Fibroblast of skin of right quadriceps (primary cell): ENCODE measurements around the gene RAI2.

Experiments
- DNase-seq: peaks from one replicate; pipeline ENCODE4 v3.0.0-alpha.2; 2013

RAI2 gene

DNA sequence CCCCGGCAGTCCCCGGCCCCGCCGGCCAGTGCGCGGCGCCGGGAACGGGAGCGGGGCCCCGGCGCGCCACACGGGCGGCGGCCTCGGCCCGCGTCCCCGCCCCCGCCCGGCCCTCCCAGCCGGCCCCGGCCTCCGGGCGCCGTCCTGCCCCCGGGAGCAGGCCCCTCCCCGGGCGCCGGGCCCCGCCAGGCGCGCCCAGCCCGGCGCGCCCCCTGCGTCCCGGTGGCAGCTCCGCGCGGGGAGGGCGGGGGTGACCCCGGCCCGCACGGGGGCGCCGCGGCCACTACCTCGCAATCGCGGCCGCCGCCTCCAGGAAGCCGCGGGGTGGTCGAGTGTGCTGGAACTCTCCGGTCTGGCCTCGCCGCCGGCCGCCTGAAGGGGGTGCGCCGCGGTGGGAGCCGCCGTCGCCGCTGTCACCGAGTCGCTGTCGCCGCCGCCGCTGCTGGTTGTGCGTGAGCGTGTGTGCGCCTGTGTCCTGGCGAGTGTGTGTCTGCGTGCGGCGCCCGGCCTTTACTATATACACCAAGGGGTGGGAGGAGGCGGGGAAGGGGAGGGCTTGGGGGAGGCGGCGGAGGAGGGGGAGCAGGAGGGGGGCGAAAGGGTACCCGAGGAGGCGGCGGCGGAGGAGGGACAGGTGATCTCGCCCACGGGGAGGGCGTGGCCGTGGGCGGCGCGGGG lies at the start of gene RAI2:
Gene RAI2 (minus strand): TSS at position 488 of the 678 bp plus-strand sequence. CDS start 59,288 bp downstream, outside the sequence.
- DNase-seq = no peak

DNA sequence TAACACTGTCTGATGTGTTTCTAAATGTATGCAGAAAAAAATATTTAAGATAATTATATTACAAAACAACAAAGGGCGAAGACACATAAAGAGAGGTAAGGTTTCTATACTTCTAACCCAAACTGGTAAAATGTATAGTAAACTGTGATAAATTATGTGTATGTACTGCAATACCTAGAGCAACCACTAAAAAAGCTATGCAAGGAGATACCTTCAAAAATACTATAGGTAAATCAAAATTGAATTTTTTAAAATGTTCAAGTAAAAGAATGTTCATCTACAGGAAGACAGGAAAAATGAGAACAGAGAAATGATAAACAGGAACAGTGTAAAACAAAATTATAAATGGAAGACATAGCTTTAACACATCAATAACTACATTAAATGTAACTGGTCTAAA lies 27.3 kb upstream of the RAI2 start:
- no peak for DNase-seq

DNA sequence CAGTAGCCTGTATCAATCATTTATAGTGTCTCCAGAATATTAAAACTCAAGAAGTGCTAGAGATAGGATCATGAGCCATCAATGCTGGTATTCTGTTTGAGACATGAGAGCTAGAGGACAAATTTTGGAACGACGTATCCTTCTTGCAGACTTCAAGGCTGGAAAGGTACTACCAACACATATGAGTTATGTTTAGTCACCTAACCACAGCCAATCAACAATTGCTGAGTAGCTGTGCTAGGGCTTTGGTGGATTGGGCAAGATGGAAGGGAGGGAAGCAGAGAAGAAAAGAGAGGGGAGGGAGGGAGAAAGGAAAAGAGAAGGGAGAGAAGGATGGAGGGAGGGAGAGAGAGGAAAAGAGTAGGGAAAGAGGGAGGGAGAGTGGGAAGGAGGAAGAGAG lies 21.6 kb upstream of the RAI2 start:
- DNase-seq = no peak

GRCh38 chrX:17878028-17878670 lies 17.1 kb upstream of the RAI2 start:
- DNase-seq = no peak

DNA sequence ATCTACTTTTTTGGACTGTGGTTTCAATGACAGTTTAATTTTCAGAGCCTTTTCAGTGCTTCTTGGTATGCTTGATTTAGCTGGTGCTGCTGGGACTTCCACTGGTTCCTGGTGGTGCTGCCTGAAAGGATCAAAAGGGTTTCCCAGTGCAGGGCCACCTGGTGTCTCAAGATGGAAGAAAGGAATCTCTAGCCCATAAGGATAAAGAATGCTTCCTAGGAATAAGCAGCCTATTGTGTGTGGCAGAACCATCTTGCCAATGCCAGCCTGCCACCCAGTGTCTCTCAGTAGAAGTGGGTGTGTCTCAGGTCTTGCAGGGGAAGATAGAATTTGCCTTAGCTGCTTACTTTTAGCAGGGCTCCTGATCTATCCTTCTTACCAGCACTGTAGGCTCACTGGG lies 15.0 kb upstream of the RAI2 start:
- DNase-seq = no peak

GRCh38 chrX:17869580-17869979 lies 8.5 kb upstream of the RAI2 start:
- DNase-seq = no peak

DNA sequence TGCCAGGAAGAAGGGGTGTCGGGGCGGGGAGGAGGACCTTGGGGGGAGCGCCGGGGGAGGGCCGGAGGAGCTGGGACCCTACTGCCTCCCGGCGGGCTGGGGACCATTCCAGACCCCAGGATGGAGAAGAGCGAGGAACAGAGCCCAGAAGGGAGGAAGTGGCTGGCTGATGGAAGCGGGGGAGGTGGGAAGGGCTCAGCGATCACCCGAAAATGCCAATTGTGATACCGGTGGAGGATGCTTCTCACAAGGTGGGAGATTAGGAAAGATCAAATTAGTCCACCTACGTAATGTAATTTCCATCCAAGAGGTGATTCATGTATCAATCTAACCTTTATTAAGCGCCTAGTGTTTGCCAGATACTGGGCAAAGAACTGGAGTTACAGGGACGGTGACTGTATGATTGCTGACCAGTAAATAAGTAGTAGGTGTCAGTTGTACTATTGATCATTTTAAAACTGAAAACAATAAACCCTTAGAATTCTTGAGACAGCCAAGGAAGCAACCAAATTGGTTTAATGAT lies 452 bp upstream of the RAI2 start:
- DNase-seq = no peak

- DNase-seq = no peak
Measured at GRCh38 chrX:17860179-17860780, 818 bp downstream of the RAI2 start.

DNA sequence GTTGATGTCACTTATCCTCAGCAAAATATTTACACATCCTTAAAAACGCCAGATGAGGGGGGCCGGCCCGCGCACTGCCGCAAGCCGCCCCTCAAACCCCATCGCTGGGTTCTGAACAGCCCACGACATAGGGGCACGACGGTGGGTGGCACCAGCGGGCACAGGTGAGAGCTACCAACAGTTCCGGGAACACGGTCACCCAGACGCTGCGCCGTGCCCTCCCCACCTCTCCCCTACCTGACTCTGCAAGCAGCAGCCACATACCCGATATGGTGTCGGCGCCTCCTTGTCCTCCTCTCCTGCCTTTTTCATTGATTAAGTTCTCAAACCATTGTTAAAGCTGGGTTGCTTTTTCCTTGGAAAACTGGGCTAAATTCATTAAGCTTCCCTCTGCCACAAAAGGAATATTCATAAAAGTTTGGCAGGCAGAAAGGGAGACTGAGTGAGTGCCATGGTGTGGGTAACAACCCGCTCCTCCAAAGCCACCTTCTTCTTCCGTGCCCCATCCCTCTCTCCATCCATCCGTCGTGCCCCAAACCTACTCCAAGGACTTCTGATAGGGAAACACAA lies 1.4 kb downstream of the RAI2 start:
- no peak for DNase-seq

DNA sequence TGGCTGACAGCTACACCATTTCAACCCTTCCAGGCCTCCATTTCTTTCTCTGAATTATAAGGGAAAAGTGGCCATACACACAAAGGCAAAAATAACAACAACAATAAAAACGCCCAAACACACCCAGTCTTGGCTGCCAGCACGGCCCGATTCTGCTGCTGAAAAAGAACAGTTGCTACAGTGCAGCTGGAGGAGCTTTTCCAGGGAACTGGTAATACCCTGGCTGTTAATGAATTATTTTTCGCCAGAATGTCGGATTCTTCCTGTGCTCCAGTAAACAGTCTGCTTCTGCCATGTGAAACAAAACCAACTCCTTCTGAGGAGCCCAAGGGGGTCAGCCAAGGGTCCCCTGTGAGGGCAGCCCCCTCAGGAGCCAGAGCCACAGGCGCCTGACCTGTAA lies 6.6 kb downstream of the RAI2 start:
- DNase-seq = no peak

GRCh38 chrX:17854069-17854468 lies 7.0 kb downstream of the RAI2 start:
- DNase-seq = no peak

DNA sequence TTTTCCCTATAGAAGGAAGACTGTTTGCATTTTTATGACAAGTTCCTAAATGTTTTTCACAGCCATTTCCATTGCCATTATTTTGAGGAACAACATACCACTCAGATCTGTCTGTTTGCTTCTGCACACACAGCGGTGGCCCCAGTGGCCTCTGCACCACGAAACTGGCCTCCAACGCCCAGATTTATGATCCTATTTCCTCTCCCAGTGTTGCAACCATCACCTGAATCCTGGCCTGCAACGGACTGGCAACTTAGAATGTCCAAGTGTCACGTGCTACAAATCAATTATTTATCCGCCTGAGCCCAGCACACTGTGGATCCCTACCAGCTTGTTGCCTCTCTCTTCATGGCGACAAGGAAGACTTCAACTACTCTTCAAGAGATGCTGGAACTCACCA lies 9.2 kb downstream of the RAI2 start:
- no peak for DNase-seq

- no peak for DNase-seq
Measured at GRCh38 chrX:17848545-17849265, 12.4 kb downstream of the RAI2 start.

DNA sequence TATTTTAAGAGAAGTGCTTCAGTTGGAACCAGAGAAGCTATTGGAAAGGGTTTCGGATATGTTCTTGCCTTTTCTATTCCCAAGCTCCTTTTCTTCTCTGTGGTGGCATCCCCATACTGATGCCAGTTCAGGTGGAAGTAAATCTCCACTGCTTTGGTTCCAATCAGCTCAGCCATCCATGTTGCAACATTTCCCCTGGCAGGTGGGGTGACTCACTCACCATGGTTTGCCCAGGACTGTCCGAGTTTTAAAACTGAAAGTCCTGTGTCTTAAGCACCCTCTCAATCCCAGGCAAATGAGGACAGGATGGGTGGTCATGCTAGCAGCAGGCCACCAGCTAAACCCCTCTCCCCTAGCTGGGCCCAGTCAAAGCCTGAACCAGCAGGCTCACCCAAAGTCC lies 15.1 kb downstream of the RAI2 start:
- DNase-seq = no peak

DNA sequence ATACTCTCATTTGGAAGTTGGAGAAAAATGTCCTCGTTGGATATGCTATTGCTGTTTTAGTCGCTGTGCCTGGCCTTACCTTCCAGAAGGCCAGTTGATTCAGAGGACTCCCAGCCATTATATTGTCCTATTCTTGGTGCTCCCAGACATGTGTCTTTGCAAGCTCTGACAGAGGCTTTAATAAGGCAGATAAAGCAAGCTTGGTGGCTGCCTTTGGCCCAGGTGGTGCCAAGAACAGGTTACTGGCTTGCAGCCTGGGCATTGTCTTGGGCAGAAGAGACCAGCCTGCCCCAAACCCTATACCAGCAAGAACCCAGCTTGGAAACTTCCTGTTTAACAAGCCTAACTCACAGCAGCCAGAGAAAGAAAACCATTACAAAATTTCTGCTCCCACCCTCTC lies 16.9 kb downstream of the RAI2 start:
- no peak for DNase-seq

- DNase-seq = no peak
Measured at GRCh38 chrX:17842769-17843525, 18.2 kb downstream of the RAI2 start.

DNA sequence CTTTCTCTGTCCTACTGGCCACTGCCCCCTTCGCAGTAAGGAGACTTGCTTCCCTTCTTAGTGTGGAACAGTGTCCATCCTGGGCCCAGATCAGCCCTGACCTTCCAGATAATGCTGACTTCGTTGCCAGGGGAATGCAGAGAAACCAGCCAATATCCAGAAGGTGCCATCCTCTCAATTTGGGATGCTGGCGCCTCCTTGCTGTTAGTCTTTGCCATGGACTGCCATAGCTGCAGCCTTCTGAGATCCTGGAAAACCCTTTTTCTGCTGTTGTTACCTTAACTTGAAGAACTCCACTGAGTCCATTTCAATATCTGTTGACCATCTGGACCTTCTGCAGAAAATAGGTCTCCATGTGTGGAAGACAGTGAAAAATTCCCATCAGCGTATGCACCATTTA lies 21.8 kb downstream of the RAI2 start:
- no peak for DNase-seq

DNA sequence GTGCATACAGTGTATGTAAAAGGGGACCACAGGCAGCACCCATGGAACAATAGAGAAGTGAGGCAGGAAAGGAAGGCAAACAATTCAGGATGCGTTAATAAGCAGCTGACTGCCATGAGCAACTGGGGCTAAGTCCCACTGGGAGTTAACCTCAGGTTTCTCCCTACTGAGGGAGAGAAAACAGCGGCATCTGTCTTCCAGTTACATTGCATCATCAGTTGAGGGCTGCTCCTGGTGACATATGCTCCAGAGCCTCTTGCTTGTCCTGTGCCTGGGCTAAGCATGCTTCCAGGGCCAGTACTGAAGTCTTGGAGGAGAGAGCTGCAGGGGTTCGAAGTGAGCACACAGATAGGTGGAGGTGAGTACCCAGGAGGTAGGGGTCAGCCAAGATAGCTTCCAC lies 24.3 kb downstream of the RAI2 start:
- no peak for DNase-seq

DNA sequence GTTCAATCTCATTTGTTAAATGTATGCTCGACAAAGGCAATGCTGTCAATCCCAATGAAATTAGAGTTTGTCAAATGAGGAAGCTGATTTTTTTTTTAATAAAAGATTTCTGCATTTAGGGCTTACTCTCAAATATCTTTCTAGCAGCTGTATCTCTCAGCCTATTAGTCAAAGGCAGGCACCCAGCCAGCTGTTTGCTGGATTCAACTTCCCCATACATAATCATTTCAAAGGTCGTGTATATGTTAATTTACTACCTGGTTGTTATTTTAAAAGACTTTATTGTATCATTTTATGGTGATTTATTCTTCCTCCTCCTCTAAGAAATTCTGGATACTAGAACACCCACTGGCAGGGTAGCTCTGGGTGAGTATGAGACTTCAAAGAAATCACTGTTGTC lies 27.1 kb downstream of the RAI2 start:
- DNase-seq = no peak

DNA sequence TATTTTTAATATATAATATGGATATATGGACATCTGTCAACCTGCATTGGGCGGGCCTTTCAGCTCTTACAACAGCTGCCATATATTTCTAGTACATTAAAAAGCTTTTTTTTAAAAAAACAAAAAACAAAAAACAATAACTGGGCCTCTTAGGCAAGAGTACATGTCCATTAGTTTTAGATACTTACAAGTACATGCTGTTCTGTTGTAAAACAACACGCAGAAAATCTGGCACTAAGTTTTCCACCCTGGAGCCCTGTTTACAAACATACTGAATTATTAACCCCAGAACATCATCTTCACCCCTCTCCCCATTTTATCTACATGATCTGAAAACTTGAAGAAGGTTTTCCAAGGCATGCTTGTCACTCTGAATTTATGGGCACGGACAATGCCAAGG lies 29.8 kb downstream of the RAI2 start:
- DNase-seq = no peak

GRCh38 chrX:17830211-17830610 lies 30.9 kb downstream of the RAI2 start:
- DNase-seq = no peak

DNA sequence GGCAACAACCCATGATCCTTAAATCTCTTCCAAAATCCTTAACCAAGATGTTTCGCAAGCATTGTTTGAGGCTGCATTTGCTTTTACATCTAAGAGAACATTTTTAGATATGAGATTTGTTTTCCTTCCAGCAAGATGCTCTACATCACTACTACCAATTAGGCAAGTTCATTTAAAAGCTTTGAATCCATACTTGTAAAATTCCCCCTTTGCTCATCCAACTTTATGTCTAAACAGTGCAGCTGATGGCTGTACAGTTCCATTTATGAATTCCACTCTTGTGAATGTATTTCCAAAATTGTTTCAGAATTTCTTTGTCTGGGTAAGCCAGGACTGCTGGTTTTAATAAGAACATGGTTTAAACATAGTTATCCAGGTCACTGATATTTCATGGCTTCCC lies 31.5 kb downstream of the RAI2 start:
- no peak for DNase-seq

GRCh38 chrX:17828171-17828570 lies 32.9 kb downstream of the RAI2 start:
- no peak for DNase-seq
